GM19240 (cell line): ENCODE results near the gene GPC6.

Experiments
- DNase-seq: peaks from one replicate; pipeline ENCODE4 v3.0.0; 2011; ENCODE audit warnings: low spot score; ENCODE audit not compliant: insufficient read length

Gene GPC6

DNA sequence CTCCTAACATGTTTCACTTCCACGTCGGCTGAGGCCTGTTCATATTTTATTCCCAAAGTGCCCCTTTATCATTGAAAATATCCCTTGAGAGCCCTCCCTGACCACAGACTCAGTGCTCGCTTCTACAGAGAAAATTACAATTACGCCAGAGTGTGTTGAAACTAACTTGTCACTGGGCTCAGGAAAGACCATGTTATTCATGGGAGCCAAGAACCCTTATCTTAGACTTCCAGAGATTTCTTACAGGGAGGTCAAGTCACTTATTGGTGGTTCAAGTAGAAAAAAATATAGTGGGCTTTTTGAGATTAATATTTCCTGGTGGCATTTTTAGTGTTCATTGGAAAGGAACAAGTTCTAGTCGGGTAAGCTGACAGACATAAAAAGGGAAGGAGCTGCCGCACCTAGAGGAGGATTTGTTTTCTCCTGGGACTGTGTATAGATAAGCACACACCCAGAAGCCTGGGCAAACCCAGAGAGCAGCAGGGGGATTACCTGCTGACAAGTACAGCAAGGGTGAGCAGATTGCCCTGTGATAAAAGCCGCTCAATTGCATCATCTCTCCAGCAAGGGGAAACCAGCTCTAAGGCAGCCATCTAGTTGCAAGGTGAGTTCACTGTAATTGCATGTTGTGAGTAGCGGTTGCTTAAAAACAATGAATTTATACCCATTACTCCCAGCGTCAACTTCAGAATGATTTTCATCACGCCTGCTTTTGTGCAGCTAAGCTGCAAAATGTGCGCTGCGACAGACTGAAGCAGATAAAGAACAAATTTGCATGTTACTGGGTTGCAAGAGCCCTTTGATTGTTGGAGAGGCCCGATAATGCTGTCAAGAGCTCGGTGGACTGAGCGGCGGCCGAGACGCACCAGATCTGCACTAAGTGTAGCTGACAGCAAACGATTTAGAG, 1206.7 kb downstream of the GPC6 start:
- DNase-seq: no peak

DNA sequence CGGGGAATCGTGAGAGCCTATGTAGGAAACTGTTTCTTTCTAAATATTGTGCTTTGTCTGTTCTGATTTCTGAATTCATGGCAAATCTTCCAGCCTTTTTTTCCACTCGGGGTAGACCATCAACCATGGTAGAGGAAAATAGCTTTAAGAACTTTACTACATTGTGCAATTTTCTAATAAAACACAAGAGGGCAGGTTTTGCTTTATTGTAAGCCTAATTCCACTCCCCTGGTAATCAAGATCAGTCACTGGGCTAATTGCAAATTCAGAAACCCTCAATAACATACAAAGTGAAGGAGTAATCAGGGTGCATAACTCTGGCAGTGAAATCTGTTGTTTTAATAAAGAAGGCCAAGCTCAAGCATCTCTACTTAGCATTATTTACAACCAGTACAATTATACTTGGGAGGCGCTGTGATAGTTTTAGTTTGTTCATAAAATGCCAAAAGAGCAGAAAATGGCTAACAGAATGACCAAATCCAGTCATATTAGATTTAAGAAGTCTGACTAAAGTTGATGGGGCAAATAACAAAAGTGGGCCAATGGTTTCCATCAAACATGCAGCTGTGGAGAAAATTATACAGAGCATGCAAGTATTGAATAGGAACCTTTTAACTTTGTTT, 1209.1 kb downstream of the GPC6 start:
- peak; percentile 8 for DNase-seq

DNA sequence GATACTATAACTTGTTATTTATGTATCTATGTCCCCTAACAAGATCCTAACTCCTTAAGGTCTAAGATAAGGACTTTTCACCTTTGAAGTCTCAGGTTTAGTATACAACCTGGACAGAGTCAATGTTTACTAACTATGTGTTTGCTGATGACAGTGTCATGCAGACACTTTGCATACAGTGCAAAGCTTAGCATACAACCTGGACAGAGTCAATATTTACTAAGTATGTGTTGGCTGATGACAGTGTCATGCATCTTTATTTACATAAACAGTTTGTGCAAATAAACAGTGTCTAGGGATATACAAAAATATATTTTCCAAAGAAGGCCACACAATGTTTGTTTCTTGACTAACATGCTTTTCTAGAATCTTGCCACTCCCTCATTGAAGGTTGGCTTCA, 1218.2 kb downstream of the GPC6 start:
- DNase-seq: no peak

DNA sequence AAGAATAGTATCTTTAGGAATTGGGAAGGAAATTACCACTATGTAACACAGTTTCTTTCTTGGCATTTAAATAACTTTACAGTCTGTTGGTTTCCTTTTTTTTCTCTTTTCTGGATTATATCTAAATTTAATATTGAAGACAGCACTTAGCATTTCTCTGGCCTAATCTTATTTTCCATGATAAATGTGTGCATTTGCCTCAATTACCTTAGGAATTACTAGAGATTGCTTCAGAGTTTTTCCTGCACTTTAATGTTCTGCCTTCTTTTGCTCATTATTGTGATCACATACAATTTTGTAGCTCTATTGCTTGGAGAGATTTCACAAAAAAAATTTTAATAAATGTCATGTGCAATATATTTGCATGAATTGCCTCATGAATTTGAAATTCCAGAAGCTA, 1227.7 kb downstream of the GPC6 start:
- no peak for DNase-seq

DNA sequence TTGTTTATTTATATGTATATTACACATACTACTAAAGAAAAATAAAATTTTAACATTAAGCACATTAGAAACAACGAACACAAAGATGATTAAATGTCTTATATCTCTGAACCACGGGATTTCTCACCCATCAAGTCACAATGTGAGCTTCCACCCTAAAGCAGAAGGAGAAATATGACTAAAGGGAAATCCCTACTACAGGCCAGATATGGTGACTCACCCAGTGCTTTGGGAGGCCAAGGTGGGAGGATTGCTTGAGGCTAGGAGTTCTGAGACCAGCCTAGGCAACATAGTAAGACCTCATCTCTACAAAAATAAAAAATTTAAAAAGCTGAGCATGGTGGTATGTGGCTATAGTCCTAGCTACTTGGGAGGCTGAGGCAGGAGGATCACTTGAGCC, 1228.3 kb downstream of the GPC6 start:
- no peak for DNase-seq

DNA sequence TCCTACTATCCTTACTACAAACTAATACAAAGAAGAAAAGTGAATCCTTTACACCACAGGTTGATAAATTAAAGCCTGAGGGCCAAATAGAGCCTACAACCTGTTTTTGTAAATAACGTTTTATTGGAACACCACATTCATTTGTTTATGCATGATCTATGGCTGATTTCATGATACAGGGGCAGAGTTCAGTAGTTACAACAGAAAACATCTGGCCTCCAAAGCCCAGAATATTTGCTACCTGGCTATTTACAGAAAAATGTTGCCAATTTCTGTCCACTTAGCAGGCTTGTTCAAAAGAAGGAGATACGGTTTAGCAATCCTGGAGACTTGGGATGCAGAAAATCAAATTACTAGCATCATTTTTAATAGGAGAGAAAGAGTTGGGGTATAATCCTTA, 1228.8 kb downstream of the GPC6 start:
- no peak for DNase-seq
